NCI-H345 treated with DMSO at 0.1 percent for 48 hours (cell line): Measurements from ENCODE around the gene ANKS1B.
A peak's percentile ranks its signal among the peaks of the same experiment; 100 is the strongest.

ENCODE experiments used
- DNase-seq: peaks from one replicate; lab custom pipeline; 2025; ENCODE audit not compliant: unreplicated experiment; lab: John Stamatoyannopoulos, UW

The ANKS1B gene

GRCh38 chr12:99140017-99140720 is 844.6 kb downstream of the ANKS1B start:
- DNase-seq, result no peak

DNA sequence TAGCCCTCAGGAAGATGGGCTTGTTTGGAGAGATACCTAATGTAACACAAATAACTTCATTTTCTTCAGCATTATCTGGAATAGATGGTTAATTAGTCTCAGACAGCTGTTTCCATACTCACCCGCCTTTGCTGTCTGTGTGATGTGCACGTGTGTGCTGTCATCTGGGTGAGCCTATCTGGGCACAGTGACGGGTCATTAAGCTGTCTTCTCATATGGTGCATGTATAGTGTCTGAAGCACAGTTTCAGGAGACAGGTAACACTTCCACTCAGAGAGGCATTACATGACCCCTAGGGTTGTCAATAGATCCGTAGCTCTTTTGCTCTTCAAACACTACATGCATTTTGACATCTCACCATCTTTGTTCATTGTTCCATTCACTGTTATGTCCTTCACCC is 846.3 kb downstream of the ANKS1B start:
- DNase-seq, result no peak

DNA sequence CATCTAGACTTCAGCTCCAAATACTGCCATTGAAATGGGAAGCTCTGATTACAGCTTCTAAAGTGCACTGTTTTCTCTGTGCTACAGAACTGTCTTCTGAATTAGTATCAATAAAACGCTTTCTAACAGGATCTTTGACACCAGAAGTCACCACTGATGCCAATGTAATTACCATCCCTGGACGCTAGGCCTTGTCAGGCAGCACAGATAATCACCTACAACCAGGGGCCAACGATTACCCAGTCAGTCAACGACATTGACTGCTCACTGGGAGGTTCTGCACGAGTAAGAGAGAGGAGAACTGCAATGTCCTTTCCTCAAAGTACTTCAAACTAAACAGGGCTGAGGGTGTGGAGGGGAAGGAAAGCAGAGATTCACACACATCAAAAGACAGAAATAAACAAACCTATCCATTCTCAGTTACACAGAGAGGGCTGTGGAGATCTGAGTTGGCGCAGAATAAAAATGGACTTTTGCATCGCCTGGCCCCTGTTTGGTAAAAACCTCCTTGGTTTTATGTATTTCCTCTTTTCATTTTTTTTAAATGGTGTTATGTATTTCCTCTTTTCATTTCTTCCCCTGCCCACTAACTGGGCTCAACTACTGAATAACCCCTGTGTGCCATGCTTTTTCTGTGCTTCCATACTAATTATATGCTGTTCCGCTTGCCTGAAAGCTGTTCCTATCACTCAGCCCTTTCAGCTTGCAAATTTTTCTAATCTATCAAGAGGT is 847.4 kb downstream of the ANKS1B start:
- no peak for DNase-seq

DNA sequence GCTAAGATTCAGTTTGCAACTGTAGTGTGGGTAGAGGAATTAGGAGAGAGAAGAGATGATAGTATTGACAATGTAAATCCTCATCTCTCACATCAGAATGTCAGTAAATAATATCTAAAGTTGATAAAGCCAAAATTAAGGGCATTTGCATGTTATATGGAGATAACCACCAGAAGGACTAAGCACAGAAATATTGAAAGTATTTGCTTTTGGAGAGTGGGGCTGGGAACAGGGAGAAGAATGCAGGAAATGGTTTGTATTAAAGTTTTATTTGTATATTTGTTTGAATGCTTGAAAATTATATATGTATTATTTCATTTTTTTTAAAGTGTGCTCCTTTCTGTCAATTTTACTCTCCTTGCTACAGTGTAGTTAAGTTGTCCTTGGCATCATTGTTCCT is 848.2 kb downstream of the ANKS1B start:
- DNase-seq, result no peak

- DNase-seq, result no peak
Measured at GRCh38 chr12:99135376-99135775, 849.4 kb downstream of the ANKS1B start.

- no peak for DNase-seq
Measured at GRCh38 chr12:99133401-99133800, 851.3 kb downstream of the ANKS1B start.

- no peak for DNase-seq
Measured at GRCh38 chr12:99131751-99132199, 853.0 kb downstream of the ANKS1B start.

DNA sequence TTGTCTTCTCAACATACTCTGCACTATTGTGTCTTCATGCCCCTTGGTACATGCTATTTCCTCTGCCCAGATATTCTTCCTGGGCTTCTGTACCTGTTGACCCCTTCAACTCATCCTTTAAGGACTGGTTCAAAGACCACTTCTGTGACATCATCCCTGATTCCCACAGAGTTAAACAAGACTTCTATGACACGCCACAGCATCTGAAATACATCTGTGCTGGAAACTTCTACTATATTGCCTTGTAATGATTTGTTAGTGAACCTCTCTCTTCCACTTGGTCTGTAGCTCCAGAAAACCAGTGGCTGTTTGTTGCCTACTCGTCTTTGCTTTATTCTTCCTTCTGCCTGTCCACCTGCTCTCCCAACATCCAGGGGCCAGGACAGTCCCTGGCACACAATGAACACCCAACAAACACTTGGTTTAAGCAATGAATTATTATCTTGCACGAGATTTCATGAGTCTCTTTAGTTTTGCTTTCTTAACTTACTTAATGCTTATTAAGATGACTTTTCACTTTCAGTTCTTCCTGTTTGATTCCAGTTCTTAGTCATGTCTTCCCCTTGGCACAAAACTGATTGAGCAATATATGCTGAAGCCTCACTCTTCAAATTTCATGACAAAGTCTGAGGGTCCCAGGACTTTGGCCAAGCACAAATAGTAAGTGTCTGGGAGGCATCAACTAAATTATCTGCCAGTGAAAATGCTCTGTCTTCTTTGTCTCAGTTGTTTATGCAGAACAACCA is 853.8 kb downstream of the ANKS1B start:
- no peak for DNase-seq

DNA sequence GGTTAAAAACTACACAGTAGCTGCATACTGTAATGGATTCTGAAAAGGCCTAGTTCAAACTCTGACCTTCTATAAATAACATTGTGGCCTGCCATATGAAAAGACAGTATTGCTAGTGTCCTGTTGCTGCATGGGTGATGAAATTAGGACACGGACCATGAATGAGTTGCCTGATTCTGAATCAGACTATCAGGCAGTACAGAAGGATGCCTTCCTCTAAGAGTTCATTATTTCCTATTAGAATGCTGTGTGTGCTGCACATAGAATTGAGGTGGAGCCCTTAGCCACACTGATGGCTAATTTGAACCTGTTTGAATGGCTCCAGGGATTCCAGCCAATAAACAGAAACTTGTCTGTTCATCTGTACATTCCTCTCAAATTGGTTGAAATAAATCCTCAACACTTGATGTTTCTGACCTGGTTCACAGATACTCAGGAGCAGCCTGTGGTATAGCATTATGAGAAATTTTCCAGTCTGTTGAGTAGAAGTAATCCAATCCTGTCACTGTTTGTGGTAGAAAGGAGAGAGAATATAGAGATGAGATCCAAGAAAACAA is 856.4 kb downstream of the ANKS1B start:
- no peak for DNase-seq

DNA sequence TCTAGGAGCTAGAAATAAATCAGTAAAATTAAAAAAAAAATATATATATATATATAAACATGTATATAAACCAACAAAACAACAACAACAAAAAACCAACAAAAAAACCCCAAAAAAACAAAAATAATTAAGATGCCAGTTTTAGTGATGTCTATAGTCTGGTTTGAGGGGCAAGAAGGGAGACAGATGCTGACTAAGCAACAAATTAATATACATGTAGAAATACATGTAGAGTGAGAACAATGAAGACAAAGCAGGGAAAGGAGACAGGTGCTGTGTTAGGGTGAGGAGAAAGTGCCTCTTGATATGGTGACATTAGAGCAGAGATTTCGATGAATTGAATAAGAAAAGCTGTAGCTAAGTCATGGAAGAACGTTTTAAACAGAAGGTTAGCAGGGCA is 861.8 kb downstream of the ANKS1B start:
- no peak for DNase-seq

DNA sequence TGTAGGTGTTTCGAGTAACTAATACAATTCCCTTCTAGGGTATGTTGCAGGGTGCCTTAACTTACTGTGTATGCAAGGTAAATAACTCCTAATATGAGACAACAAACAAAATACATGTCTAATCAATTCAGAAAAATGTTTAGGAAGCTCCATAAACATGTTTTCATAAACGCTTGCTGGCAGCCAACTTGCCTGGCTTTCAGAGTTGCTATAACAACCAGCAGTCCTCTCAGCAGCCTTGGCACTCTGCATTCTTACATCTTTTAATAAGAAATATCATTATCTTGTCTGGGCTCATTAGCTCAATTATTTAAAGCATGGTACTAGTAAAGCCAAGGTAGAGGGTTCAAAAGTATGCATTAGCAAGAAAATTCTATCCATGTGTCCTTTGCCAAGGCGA is 862.2 kb downstream of the ANKS1B start:
- no peak for DNase-seq

GRCh38 chr12:99121546-99121945 is 863.2 kb downstream of the ANKS1B start:
- peak; percentile 93 for DNase-seq

DNA sequence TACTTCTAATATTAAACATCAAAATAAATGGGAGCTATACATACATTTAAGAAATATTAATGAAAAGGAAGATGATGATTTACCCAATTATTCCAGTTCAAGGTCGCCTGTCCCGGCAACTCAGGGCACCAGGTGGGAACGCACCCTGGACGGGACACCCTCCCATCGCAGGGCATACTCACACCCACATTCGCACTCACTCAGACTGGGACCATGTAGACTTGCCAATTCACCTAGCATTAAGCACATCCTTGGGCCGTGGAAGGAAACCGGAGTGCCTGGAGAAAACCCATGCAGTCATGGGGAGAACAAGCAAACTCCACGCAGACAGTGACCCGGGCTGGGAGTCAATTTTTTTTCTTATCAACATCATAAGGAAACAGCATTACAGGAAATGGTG is 864.8 kb downstream of the ANKS1B start:
- no peak for DNase-seq

- DNase-seq, result no peak
Measured at GRCh38 chr12:99119449-99119848, 865.3 kb downstream of the ANKS1B start.

DNA sequence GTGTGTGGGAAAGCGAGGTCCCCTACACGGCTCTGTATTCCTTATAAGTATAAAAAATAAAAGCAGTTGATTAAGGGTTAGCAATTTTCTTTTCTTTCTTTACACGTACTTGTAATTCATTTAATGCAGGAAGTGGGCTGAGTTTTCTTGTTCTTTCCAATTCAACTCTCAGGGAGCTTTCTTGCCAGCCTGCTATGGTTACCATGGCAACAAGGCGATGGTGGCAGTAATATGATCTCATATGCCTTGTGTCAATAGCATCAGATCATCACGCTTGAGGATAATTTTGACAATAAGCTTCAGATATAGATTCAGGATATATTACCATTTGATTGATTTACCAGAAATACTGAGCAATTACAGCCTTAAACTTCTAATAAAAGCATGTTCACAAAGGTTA is 873.1 kb downstream of the ANKS1B start:
- DNase-seq, result no peak

GRCh38 chr12:99110868-99111267 is 873.9 kb downstream of the ANKS1B start:
- DNase-seq, result peak; percentile 16

DNA sequence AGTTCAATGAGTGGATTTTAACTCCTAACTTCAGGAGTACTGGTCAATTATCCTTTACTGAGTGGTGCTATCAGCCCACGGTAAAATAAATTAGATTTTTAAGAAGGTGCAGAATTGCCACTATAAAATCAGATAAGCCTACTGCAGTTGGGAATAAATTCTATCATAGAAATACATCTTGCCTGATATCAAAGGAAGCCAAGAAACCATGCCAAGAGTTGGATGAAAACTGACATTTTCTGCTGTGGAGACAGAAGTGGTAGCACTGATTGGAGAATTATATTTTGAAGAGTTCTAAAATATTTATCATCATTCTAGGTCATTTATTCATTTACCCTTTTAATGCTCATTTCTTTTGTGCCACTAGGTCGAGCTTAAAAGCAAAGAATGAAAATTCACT is 874.5 kb downstream of the ANKS1B start:
- no peak for DNase-seq

DNA sequence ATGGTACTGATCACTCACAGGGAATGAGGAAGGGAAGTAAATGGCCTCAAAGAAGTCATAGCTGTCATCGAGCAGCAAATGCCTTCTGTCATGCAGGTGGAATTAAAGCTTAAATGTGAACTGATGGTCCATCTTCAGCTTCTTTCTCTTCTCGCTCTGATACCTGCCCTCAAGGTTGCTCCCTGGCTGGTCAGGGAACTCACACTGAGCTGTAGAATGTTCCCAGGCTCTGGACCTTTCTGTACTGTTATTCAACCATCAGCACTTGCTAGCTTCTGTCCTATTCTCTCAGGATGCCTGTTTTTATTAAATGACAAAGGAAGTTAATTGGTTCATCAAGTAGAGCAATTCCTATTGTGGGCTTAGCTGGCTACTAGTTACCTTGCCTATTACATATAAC is 875.8 kb downstream of the ANKS1B start:
- DNase-seq, result no peak

- DNase-seq, result no peak
Measured at GRCh38 chr12:99099786-99100185, 885.0 kb downstream of the ANKS1B start.

GRCh38 chr12:99097171-99097570 is 887.6 kb downstream of the ANKS1B start:
- no peak for DNase-seq

DNA sequence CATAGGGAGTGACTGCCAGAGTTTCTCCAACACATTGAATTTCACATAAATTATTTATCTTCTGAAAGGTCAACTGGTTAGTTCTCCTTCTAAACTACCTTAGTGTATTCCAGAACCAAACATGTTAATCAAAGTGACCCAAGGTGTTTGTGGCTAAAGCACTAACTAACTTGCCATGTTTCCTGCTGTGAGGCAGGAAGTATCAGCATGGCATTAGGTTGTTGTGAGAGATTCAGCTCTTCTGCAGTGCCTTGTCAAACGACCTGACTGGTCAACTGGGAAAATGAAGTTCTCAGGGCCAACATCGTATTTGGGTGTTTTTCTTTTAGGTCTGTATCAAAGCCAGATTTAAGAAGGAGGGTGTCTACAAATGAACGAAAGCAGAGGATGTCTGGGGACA is 891.6 kb downstream of the ANKS1B start:
- no peak for DNase-seq
